Dermis lymphatic vessel endothelial cell (primary cell): Measurements from ENCODE around the gene NBPF9. TPM values are rescaled to one million over a fixed set of nuclear protein-coding genes. Genes with fewer than 3 reads are reported as not detected.

Experiments
- total RNA-seq: library from RNA; depleted of rRNA; stranded (reverse); fragments of >200 nt; gene quantifications from 2 replicates; pipeline ENCODE4 v1.2.1, GENCODE V29; 2014

NBPF9 gene
- total RNA-seq: 11.9 and 18.9 TPM in 2 replicates

GRCh38 chr1:149103109-149104081 is at the start of gene NBPF9:
Gene NBPF9 (minus strand): TSS chr1:149103551. CDS start chr1:149082139, 21,412 bp downstream.

